ENCODE data around the gene SLC35C1.

Gene SLC35C1

GRCh38 chr11:45846974-45847910, 42.3 kb downstream of the SLC35C1 start, which contains the start of gene CRY2:
Gene CRY2 (plus strand): TSS chr11:45847475. CDS start chr11:45847491, 16 bp downstream.
- DNase-seq = peak; percentile 98

- DNase-seq = peak; percentile 14
These were observed 43.0 kb downstream of the SLC35C1 start for GRCh38 chr11:45847911-45848316.

GRCh38 chr11:45848654-45849081, 43.7 kb downstream of the SLC35C1 start:
- no peak for DNase-seq

GRCh38 chr11:45850446-45850845, 45.5 kb downstream of the SLC35C1 start:
- no peak for DNase-seq

GRCh38 chr11:45851228-45851627, 46.3 kb downstream of the SLC35C1 start:
- DNase-seq = no peak

GRCh38 chr11:45852018-45852711, 47.2 kb downstream of the SLC35C1 start:
- no peak for DNase-seq

GRCh38 chr11:45852712-45853101, 47.8 kb downstream of the SLC35C1 start:
- peak; percentile 19 for DNase-seq

GRCh38 chr11:45853332-45854219, 48.6 kb downstream of the SLC35C1 start:
- DNase-seq = no peak

- no peak for DNase-seq
These were observed 50.4 kb downstream of the SLC35C1 start for GRCh38 chr11:45855308-45855707.

GRCh38 chr11:45856044-45856468, 51.1 kb downstream of the SLC35C1 start:
- DNase-seq = no peak

- DNase-seq = peak; percentile 99
These were observed 53.1 kb downstream of the SLC35C1 start for GRCh38 chr11:45857961-45858474.

- DNase-seq = no peak
These were observed 53.9 kb downstream of the SLC35C1 start for GRCh38 chr11:45858751-45859398.

- no peak for DNase-seq
These were observed 54.8 kb downstream of the SLC35C1 start for GRCh38 chr11:45859661-45860140.

- DNase-seq = no peak
These were observed 55.4 kb downstream of the SLC35C1 start for GRCh38 chr11:45860348-45860747.

- DNase-seq = no peak
These were observed 56.0 kb downstream of the SLC35C1 start for GRCh38 chr11:45860764-45861510.
